Endothelial cell of umbilical vein (primary cell): ENCODE measurements around the gene ATP8A2. TPM values are rescaled to one million over a fixed set of nuclear protein-coding genes. Genes with fewer than 3 reads are reported as not detected.

Experiments
- BruUV-seq: library from RNA; stranded (reverse); fragments of 400-500 nt; replicated peaks from 2 replicates; lab custom pipeline; 2021; lab: Mats Ljungman, UMichigan
- CTCF ChIA-PET: fragments of 300-600, 350-600 bp; sonication (Branson Sonifier 250); formaldehyde crosslinking; loops from one replicate; lab custom pipeline; 2021; ENCODE audit warnings: antibody characterized with exemption, inconsistent platforms; lab: Charles Lee
- POLR2A ChIA-PET: fragments of 300-600, 350-600 bp; sonication (Branson Sonifier 250); formaldehyde crosslinking; loops from one replicate; lab custom pipeline; 2021; ENCODE audit warnings: antibody characterized with exemption, inconsistent platforms; lab: Charles Lee
- DNase-seq: peaks from one replicate; pipeline ENCODE4 v3.0.0-alpha.2; 2011; ENCODE audit warnings: low read depth, low spot score
- FAIRE-seq: peaks from 2 replicates; lab custom pipeline; 2011; peaks lifted over from hg19 to GRCh38; lab: Jason Lieb, UNC
- H2AFZ ChIP-seq: 2 replicates; pipeline ENCODE4 v1.6.0; 2012; ENCODE audit warnings: low read depth, low read length, control low read depth, inconsistent platforms
- H3K27ac ChIP-seq: 2 replicates; pipeline ENCODE4 v1.5.1; 2011; ENCODE audit warnings: low read depth, mild to moderate bottlenecking, control low read depth, low read length, moderate library complexity; ENCODE audit not compliant: insufficient read depth
- H3K27me3 ChIP-seq, 2 experiments: 2 replicates each; pipeline versions ENCODE4 v1.6.0 to v1.6.1; 2011; ENCODE audit warnings: low read length in 2 of 2, mixed read lengths in 1 of 2; ENCODE audit not compliant: control insufficient read depth in 2 of 2, insufficient read depth in 2 of 2
- H3K36me3 ChIP-seq, 2 experiments: 2 replicates in 1 of 2; 3 replicates in 1 of 2; pipeline ENCODE4 v1.5.1; 2011; ENCODE audit warnings: low read length in 2 of 2, mild to moderate bottlenecking in 1 of 2, moderate library complexity in 1 of 2; ENCODE audit not compliant: control insufficient read depth in 2 of 2, insufficient read depth in 2 of 2; ENCODE audit errors: extremely low read depth in 1 of 2
- H3K4me1 ChIP-seq: 3 replicates; pipeline ENCODE4 v1.5.1; 2011; ENCODE audit warnings: mild to moderate bottlenecking, low read length; ENCODE audit not compliant: control insufficient read depth, insufficient read depth; ENCODE audit errors: extremely low read depth
- H3K4me2 ChIP-seq: 2 replicates; pipeline ENCODE4 v1.6.1; 2011; ENCODE audit warnings: low read length, control low read depth, mixed read lengths; ENCODE audit not compliant: insufficient read depth
- H3K4me3 ChIP-seq, 3 experiments: fragments of 200-600 bp in 1 of 3; sonication (generic), shearing (Covaris generic) in 1 of 3; replicated peaks in 1 of 3; 2 replicates each; pipeline ENCODE4 v1.5.1; 2011 to 2016; ENCODE audit warnings: control low read depth in 3 of 3, low read length in 3 of 3, mild to moderate bottlenecking in 2 of 3, inconsistent platforms in 1 of 3, low read depth in 1 of 3, moderate library complexity in 1 of 3; ENCODE audit not compliant: insufficient read depth in 1 of 3
- H3K79me2 ChIP-seq: 2 replicates; pipeline ENCODE4 v1.6.0; 2012; ENCODE audit warnings: low read length, inconsistent platforms; ENCODE audit not compliant: control insufficient read depth, insufficient read depth
- H3K9ac ChIP-seq: replicated peaks from 2 replicates; pipeline ENCODE3; 2011; ENCODE audit warnings: low read length, control low read depth; ENCODE audit not compliant: insufficient read depth; ENCODE audit errors: extremely low read depth
- H3K9me1 ChIP-seq: replicated peaks from 3 replicates; pipeline ENCODE4 v1.6.0; 2011; ENCODE audit warnings: mild to moderate bottlenecking, low read length; ENCODE audit not compliant: control insufficient read depth, insufficient read depth; ENCODE audit errors: extremely low read depth
- H3K9me3 ChIP-seq: replicated peaks from 2 replicates; pipeline ENCODE4 v1.5.1; 2012; ENCODE audit warnings: low read length, inconsistent platforms; ENCODE audit not compliant: control insufficient read depth, insufficient read depth
- H4K20me1 ChIP-seq: replicated peaks from 2 replicates; pipeline ENCODE3; 2011; ENCODE audit warnings: mild to moderate bottlenecking, low read length; ENCODE audit not compliant: control insufficient read depth, insufficient read depth; ENCODE audit errors: extremely low read depth
- CTCF ChIP-seq, 2 donors: IDR thresholded peaks; 1 replicate in 1 of 2; 2 replicates in 1 of 2; pipeline ENCODE4 v1.5.1; 2011; ENCODE audit warnings: low read length in 2 of 2, mild to moderate bottlenecking in 2 of 2, moderate library complexity in 2 of 2, control low read depth in 1 of 2, inconsistent platforms in 1 of 2, low read depth in 1 of 2; ENCODE audit not compliant: insufficient read depth in 1 of 2; ENCODE audit errors: extremely low read depth in 1 of 2
- EZH2 ChIP-seq: IDR thresholded peaks from 2 replicates; pipeline ENCODE4 v1.6.1; 2012; ENCODE audit warnings: borderline replicate concordance, low read depth, mild to moderate bottlenecking, moderate library complexity, low read length, inconsistent platforms; ENCODE audit not compliant: severe bottlenecking
- FOS ChIP-seq: IDR thresholded peaks from 2 replicates; pipeline ENCODE4 v1.6.1; 2011; ENCODE audit warnings: mild to moderate bottlenecking, low read length, moderate library complexity, borderline replicate concordance; ENCODE audit not compliant: insufficient read depth
- GATA2 ChIP-seq: IDR thresholded peaks from 2 replicates; pipeline ENCODE4 v1.7.0; 2011; ENCODE audit warnings: low read depth, mild to moderate bottlenecking, moderate library complexity, mixed read lengths, low read length; ENCODE audit not compliant: insufficient read length, insufficient read depth
- JUN ChIP-seq: IDR thresholded peaks from 2 replicates; pipeline ENCODE4 v1.6.1; 2011; ENCODE audit warnings: borderline replicate concordance, low read depth; ENCODE audit not compliant: insufficient read length, insufficient read depth
- MAX ChIP-seq: IDR thresholded peaks from 2 replicates; pipeline ENCODE4 v1.6.1; 2011; ENCODE audit not compliant: insufficient read depth, insufficient read length
- MYC ChIP-seq: IDR thresholded peaks from one replicate; pipeline ENCODE4 v1.6.1; 2011; ENCODE audit warnings: mild to moderate bottlenecking, low read depth, low read length
- POLR2A ChIP-seq: IDR thresholded peaks from 2 replicates; pipeline ENCODE4 v1.6.1; 2012; ENCODE audit warnings: low read depth, mild to moderate bottlenecking, control low read depth, low read length
- POLR2AphosphoS5 ChIP-seq: IDR thresholded peaks from 2 replicates; pipeline ENCODE4 v1.6.1; 2012; ENCODE audit warnings: low read depth, mild to moderate bottlenecking, control low read depth, low read length, moderate library complexity; ENCODE audit not compliant: insufficient read depth
- dilution Hi-C: fragments of 300-500 bp; cut with MboI; formaldehyde crosslinking; loops from one replicate; pipeline ENCODE4 v1.15.0; 2019; ENCODE audit warnings: low sequenced_read_pairs; ENCODE audit not compliant: extremely low pct_ligation_motif_present
- intact Hi-C: fragments of 100-400 bp; cut with micrococcal nuclease; formaldehyde crosslinking; loops from one replicate; pipeline ENCODE4 v1.10.0; 2022
- polyA plus RNA-seq, 4 experiments: library from polyadenylated mRNA; depleted of rRNA in 3 of 4; stranded (reverse) in 3 of 4; unstranded in 1 of 4; fragments of >200 nt; gene quantifications; 2 replicates each; pipeline versions ENCODE4 v1.2.1 to v1.2.3, GENCODE V29; 2011 to 2012; ENCODE audit warnings: missing spikeins in 1 of 4
- total RNA-seq: library from RNA; stranded (reverse); gene quantifications from 2 replicates; pipeline ENCODE4 v1.2.3, GENCODE V29; 2021

Gene ATP8A2
- total and polyA plus RNA-seq, 2 donors (not counting 3 experiments of a cell fraction or from before 2014, with no cell fraction given): 0.11 to 0.49 TPM

- H3K36me3 ChIP-seq: no peaks in the 10 kb centered on the region
- H3K4me1 ChIP-seq: no peaks in the 10 kb centered on the region
- TF ChIP-seq FOS (no peak), CTCF (IDR thresholded peaks at IDR 0.05; ENCODE audit: extremely low read depth in 1 of 2, insufficient read depth in 1 of 2, low read depth in 1 of 2, low read length in 2 of 2) (no peak), EZH2 (no peak), MAX (no peak), JUN (no peak), POLR2A (no peak), POLR2AphosphoS5 (no peak), MYC (no peak), GATA2 (no peak)
- intact Hi-C loops: no loop called here
- POLR2A ChIA-PET: no interaction called here
- dilution Hi-C loops: no loop called here
- H2AFZ ChIP-seq: no peak overlapping the region
- FAIRE-seq (no peak), DNase-seq (no peak)
- no peak overlapping the region for H3K4me3 ChIP-seq
- no peaks in the 10 kb centered on the region for H3K79me2 ChIP-seq
- CTCF ChIA-PET: no interaction called here
- no peaks in the 10 kb centered on the region for H3K27me3 ChIP-seq
- no peaks in the 10 kb centered on the region for H3K9me1 ChIP-seq
- no TSS peak for BruUV-seq
- no peaks in the 10 kb centered on the region for H3K9me3 ChIP-seq
- no peaks in the 10 kb centered on the region for H4K20me1 ChIP-seq
- no peak overlapping the region for H3K4me2 ChIP-seq
- no peak overlapping the region for H3K27ac ChIP-seq
- no peak overlapping the region for H3K9ac ChIP-seq
Observed at GRCh38 chr13:25739376-25739775, 367.6 kb downstream of the ATP8A2 start.
